DMS153 (cell line): ENCODE measurements around the gene TROAP.
"Not testable (repeated sequence)": the region's sequence is repeated elsewhere in the genome, so short reads cannot be mapped to it uniquely, and the experiment has no call there.

Source experiments
- DNase-seq: peaks from one replicate; lab custom pipeline; 2025; lab: John Stamatoyannopoulos, UW

Gene TROAP

GRCh38 chr12:49330631-49331379 lies 7.8 kb downstream of the TROAP start:
- DNase-seq = no peak

- DNase-seq = peak; percentile 32
Observed at GRCh38 chr12:49331380-49332222, 8.5 kb downstream of the TROAP start.

- no peak for DNase-seq
Observed at GRCh38 chr12:49332441-49332861, 9.4 kb downstream of the TROAP start.

GRCh38 chr12:49332891-49333371 lies 9.9 kb downstream of the TROAP start:
- DNase-seq = no peak

- DNase-seq = not testable (repeated sequence)
Observed at GRCh38 chr12:49333778-49334177, 10.7 kb downstream of the TROAP start.

GRCh38 chr12:49334226-49334625 lies 11.2 kb downstream of the TROAP start:
- DNase-seq = no peak

GRCh38 chr12:49334681-49335080 lies 11.6 kb downstream of the TROAP start:
- no peak for DNase-seq

GRCh38 chr12:49335118-49335954 lies 12.3 kb downstream of the TROAP start:
- DNase-seq = no peak

GRCh38 chr12:49335955-49336644 lies 13.0 kb downstream of the TROAP start:
- no peak for DNase-seq

GRCh38 chr12:49336645-49337584 lies 13.9 kb downstream of the TROAP start, which contains the start of gene C1QL4:
Gene C1QL4, minus strand, starts transcription at chr12:49337188. Its CDS starts 711 bp downstream, at chr12:49336477.
- peak; percentile 39 for DNase-seq

GRCh38 chr12:49338830-49339463 lies 15.9 kb downstream of the TROAP start:
- DNase-seq = no peak

GRCh38 chr12:49339464-49339861 lies 16.4 kb downstream of the TROAP start:
- no peak for DNase-seq

- DNase-seq = no peak
Observed at GRCh38 chr12:49340095-49340870, 17.2 kb downstream of the TROAP start.

- no peak for DNase-seq
Observed at GRCh38 chr12:49340971-49341776, 18.1 kb downstream of the TROAP start.

GRCh38 chr12:49341777-49342065 lies 18.7 kb downstream of the TROAP start:
- DNase-seq = no peak

GRCh38 chr12:49342066-49342913 lies 19.2 kb downstream of the TROAP start:
- DNase-seq = peak; percentile 76
